NCI-H2227 treated with DMSO at 0.1 percent for 48 hours (cell line): ENCODE results near the gene ERC2.

ENCODE experiments used
- DNase-seq: peaks from one replicate; lab custom pipeline; 2025; lab: John Stamatoyannopoulos, UW

The ERC2 gene

GRCh38 chr3:55989366-55989765 is 478.9 kb downstream of the ERC2 start:
- DNase-seq: no peak

- DNase-seq: no peak
Measured at GRCh38 chr3:55988905-55989304, 479.4 kb downstream of the ERC2 start.

GRCh38 chr3:55984626-55985025 is 483.6 kb downstream of the ERC2 start:
- DNase-seq: no peak

- DNase-seq: no peak
Measured at GRCh38 chr3:55978953-55979352, 489.3 kb downstream of the ERC2 start.

- no peak for DNase-seq
Measured at GRCh38 chr3:55974421-55975165, 493.7 kb downstream of the ERC2 start.

- DNase-seq: no peak
Measured at GRCh38 chr3:55969634-55970033, 498.6 kb downstream of the ERC2 start.

- no peak for DNase-seq
Measured at GRCh38 chr3:55968331-55968730, 499.9 kb downstream of the ERC2 start.

- no peak for DNase-seq
Measured at GRCh38 chr3:55966566-55966965, 501.7 kb downstream of the ERC2 start.

GRCh38 chr3:55965776-55966175 is 502.5 kb downstream of the ERC2 start:
- no peak for DNase-seq

- no peak for DNase-seq
Measured at GRCh38 chr3:55964491-55964985, 503.7 kb downstream of the ERC2 start.

- DNase-seq: no peak
Measured at GRCh38 chr3:55963601-55964000, 504.7 kb downstream of the ERC2 start.

- DNase-seq: no peak
Measured at GRCh38 chr3:55959471-55960080, 508.7 kb downstream of the ERC2 start.

GRCh38 chr3:55958605-55959004 is 509.7 kb downstream of the ERC2 start:
- DNase-seq: no peak

GRCh38 chr3:55955891-55956477 is 512.3 kb downstream of the ERC2 start:
- DNase-seq: no peak

GRCh38 chr3:55951388-55951787 is 516.9 kb downstream of the ERC2 start:
- no peak for DNase-seq

GRCh38 chr3:55947406-55947805 is 520.9 kb downstream of the ERC2 start:
- DNase-seq: no peak

- DNase-seq: no peak
Measured at GRCh38 chr3:55946574-55947160, 521.6 kb downstream of the ERC2 start.

GRCh38 chr3:55942868-55943267 is 525.4 kb downstream of the ERC2 start:
- no peak for DNase-seq

GRCh38 chr3:55939287-55939686 is 529.0 kb downstream of the ERC2 start:
- no peak for DNase-seq

- DNase-seq: no peak
Measured at GRCh38 chr3:55937301-55937700, 531.0 kb downstream of the ERC2 start.

- no peak for DNase-seq
Measured at GRCh38 chr3:55936549-55937052, 531.7 kb downstream of the ERC2 start.

- DNase-seq: peak; percentile 9
Measured at GRCh38 chr3:55935241-55935640, 533.0 kb downstream of the ERC2 start.

- DNase-seq: no peak
Measured at GRCh38 chr3:55934771-55935170, 533.5 kb downstream of the ERC2 start.
